Spleen (tissue), 11 donors: Measurements from ENCODE around the gene ZMIZ1. TPM values are rescaled to one million over a fixed set of nuclear protein-coding genes. Genes with fewer than 3 reads are reported as not detected.

Experiments used
- DNase-seq: peaks from one replicate; pipeline ENCODE4 v3.0.0-alpha.2; 2020
- H3K27ac ChIP-seq, 8 donors: fragments of 200-600 bp; sonication (generic) in 7 of 8; 1 replicate in 4 of 8; 2 replicates in 4 of 8; pipeline versions ENCODE4 v1.5.0 to v1.8.0; 2016 to 2021; ENCODE audit warnings: inconsistent platforms in 4 of 8, mild to moderate bottlenecking in 4 of 8, moderate library complexity in 1 of 8
- H3K27me3 ChIP-seq, 7 donors: fragments of 200-600 bp; sonication (generic) in 6 of 7; replicated peaks in 1 of 7; 1 replicate in 4 of 7; 2 replicates in 3 of 7; pipeline versions ENCODE4 v1.5.0 to v1.8.0; 2016 to 2021; ENCODE audit warnings: inconsistent platforms in 3 of 7, mild to moderate bottlenecking in 1 of 7
- H3K36me3 ChIP-seq, 6 donors: fragments of 200-600 bp; sonication (generic) in 5 of 6; 1 replicate in 4 of 6; 2 replicates in 2 of 6; pipeline versions ENCODE4 v1.5.0 to v1.8.0; 2016 to 2021; ENCODE audit warnings: inconsistent platforms in 2 of 6
- H3K4me1 ChIP-seq, 6 donors: fragments of 200-600 bp; sonication (generic) in 5 of 6; 1 replicate in 3 of 6; 2 replicates in 3 of 6; pipeline versions ENCODE4 v1.5.0 to v1.8.0; 2016 to 2021; ENCODE audit warnings: inconsistent platforms in 3 of 6
- H3K4me3 ChIP-seq, 8 donors: fragments of 200-600 bp; sonication (generic) in 7 of 8; 1 replicate in 4 of 8; 2 replicates in 4 of 8; pipeline versions ENCODE4 v1.5.0 to v1.8.0; 2016 to 2021; ENCODE audit warnings: inconsistent platforms in 4 of 8, mild to moderate bottlenecking in 4 of 8, moderate library complexity in 2 of 8
- H3K9me3 ChIP-seq, 8 donors: fragments of 200-600 bp; sonication (generic) in 7 of 8; 1 replicate in 4 of 8; 2 replicates in 4 of 8; pipeline versions ENCODE4 v1.5.0 to v1.8.0; 2016 to 2021; ENCODE audit warnings: inconsistent platforms in 4 of 8
- CTCF ChIP-seq, 11 experiments: fragments of 200-600 bp in 7 of 11; fragments of 450-650 bp in 4 of 11; sonication (generic) in 4 of 11; IDR thresholded peaks in 8 of 11; conservative IDR thresholded peaks in 3 of 11; 1 replicate in 7 of 11; 2 replicates in 4 of 11; pipeline versions ENCODE4 v1.4.0 to v1.8.0; 2016 to 2021; ENCODE audit warnings: antibody characterized with exemption in 11 of 11, inconsistent platforms in 4 of 11, mild to moderate bottlenecking in 1 of 11
- POLR2A ChIP-seq, 3 donors: fragments of 450-650 bp; IDR thresholded peaks; one replicate each; pipeline ENCODE4 v1.5.1; 2017; ENCODE audit warnings: antibody characterized with exemption in 3 of 3, mild to moderate bottlenecking in 1 of 3
- POLR2AphosphoS5 ChIP-seq, 3 donors: sonication (generic); formaldehyde crosslinking; IDR thresholded peaks; one replicate each; pipeline ENCODE4 v1.5.1; 2017; ENCODE audit warnings: antibody characterized with exemption in 3 of 3
- WGBS, 5 donors: extraction: QIAGEN DNeasy Blood & Tissue Kit in 3 of 5; methylation state at CpG; one replicate each; pipeline versions ENCODE4 v1.1.5 to v1.1.7; 2013 to 2018; 5-methylcytosine and 5-hydroxymethylcytosine counted together
- intact Hi-C: fragments of 100-400 bp; cut with DNase I; formaldehyde crosslinking; loops from one replicate; pipeline ENCODE4 v1.15.0; 2023; ENCODE audit warnings: low total_unique reads
- polyA plus RNA-seq, 3 donors: library from polyadenylated mRNA; stranded (reverse); fragments of 200-250 nt; gene quantifications; one replicate each; pipeline ENCODE4 v1.2.1, GENCODE V29; 2013
- total RNA-seq, 7 donors: library from RNA; depleted of rRNA in 3 of 7; stranded (reverse); fragments of >200 nt in 3 of 7; fragmentation: NEBNext Ultra II Directional in 4 of 7; extraction: Animal tissue kit (Norgen Biotek cat#: 25700) in 4 of 7; gene quantifications; one replicate each; pipeline versions ENCODE4 v1.1.0 to v1.2.1, GENCODE V29; 2016 to 2021
- donor health status: healthy with polysubstance abuse.
- donor health status: DM: no; HTN: no; CAD: no; lungs with moderate emphysema.
- donor health status: DM: no; HTN: no; CAD: no.
- donor health status: Bipolar disorder and iron deficiency.
- donor health status: healthy.
- donor health status: DM: no; HTN: no; CAD: no.
- donor health status: DM: yes; HTN: yes; CAD: no.

ZMIZ1 gene
- total and polyA plus RNA-seq, 10 donors: 10.7 to 210 (median 125) TPM

GRCh38 chr10:79053481-79054202, 15.1 kb upstream of the ZMIZ1 start:
- WGBS, 5 donors: 82 to 93% (median 85%) methylated on average over 7 to 11 of the region's 11 CpGs
- DNase-seq: peak; percentile 67
- no peaks in the 10 kb centered on the region for H3K27me3 ChIP-seq

GRCh38 chr10:79054203-79055099, 14.3 kb upstream of the ZMIZ1 start:
- intact Hi-C loops: no loop called here

More at GRCh38 chr10:79053481-79054202, 15.1 kb upstream of the ZMIZ1 start:
- H3K36me3 ChIP-seq: no peaks in the 10 kb centered on the region
- peaks cover 5 to 42% (median 27%) of the 10 kb centered on the region in 6 donors for H3K4me1 ChIP-seq
- no peaks in the 10 kb centered on the region for H3K9me3 ChIP-seq
- H3K4me3 ChIP-seq: no peak overlapping the region
- intact Hi-C loops: no loop called here
- no peak overlapping the region for H3K27ac ChIP-seq
- no peak for TF ChIP-seq POLR2AphosphoS5 (IDR thresholded peaks at IDR 0.05)
- no peak for TF ChIP-seq CTCF (IDR thresholded peaks at IDR 0.05 in 8 of 11, conservative IDR thresholded peaks at IDR 0.05 in 3 of 11)
- TF ChIP-seq POLR2A (IDR thresholded peaks at IDR 0.05): no peak

GRCh38 chr10:79055100-79055782, 13.5 kb upstream of the ZMIZ1 start:
- DNase-seq: peak; percentile 23
- 88 to 97% (median 93%) methylated on average over 10 of the region's 10 CpGs for WGBS, 5 donors
- intact Hi-C loops: no loop called here
- Histone ChIP-seq H3K4me1 (peaks cover 4 to 28% (median 17%) of the 10 kb centered on the region in 6 donors), H3K9me3 (no peaks in the 10 kb centered on the region), H3K36me3 (no peaks in the 10 kb centered on the region), H3K4me3 (no peak overlapping the region), H3K27ac (no peak overlapping the region), H3K27me3 (no peaks in the 10 kb centered on the region)
- no peak for TF ChIP-seq CTCF (IDR thresholded peaks at IDR 0.05 in 8 of 11, conservative IDR thresholded peaks at IDR 0.05 in 3 of 11)
- no peak for TF ChIP-seq POLR2AphosphoS5 (IDR thresholded peaks at IDR 0.05)
- TF ChIP-seq POLR2A (IDR thresholded peaks at IDR 0.05): no peak

More at GRCh38 chr10:79054203-79055099, 14.3 kb upstream of the ZMIZ1 start:
- H3K36me3 ChIP-seq: no peaks in the 10 kb centered on the region
- WGBS, 5 donors: 81 to 94% (median 88%) methylated on average over 13 of the region's 13 CpGs
- no peak overlapping the region for H3K27ac ChIP-seq
- TF ChIP-seq CTCF (IDR thresholded peaks at IDR 0.05 in 8 of 11, conservative IDR thresholded peaks at IDR 0.05 in 3 of 11) (no peak), POLR2A (IDR thresholded peaks at IDR 0.05) (no peak), POLR2AphosphoS5 (IDR thresholded peaks at IDR 0.05) (no peak)
- peaks cover 5 to 35% (median 20%) of the 10 kb centered on the region in 6 donors for H3K4me1 ChIP-seq
- H3K9me3 ChIP-seq: no peaks in the 10 kb centered on the region
- H3K27me3 ChIP-seq: no peaks in the 10 kb centered on the region
- peak; percentile 61 for DNase-seq
- H3K4me3 ChIP-seq: no peak overlapping the region
